HG03064 (cell line): ENCODE results near the gene PIK3R1.
"Not testable (repeated sequence)": the region's sequence is repeated elsewhere in the genome, so short reads cannot be mapped to it uniquely, and the experiment has no call there.

Source experiments
- ATAC-seq: cut with Tn5 transposase; IDR thresholded peaks from one replicate; pipeline ENCODE4 v1.9.1; 2021; ENCODE audit warnings: low read depth; ENCODE audit not compliant: unreplicated experiment

PIK3R1 gene

DNA sequence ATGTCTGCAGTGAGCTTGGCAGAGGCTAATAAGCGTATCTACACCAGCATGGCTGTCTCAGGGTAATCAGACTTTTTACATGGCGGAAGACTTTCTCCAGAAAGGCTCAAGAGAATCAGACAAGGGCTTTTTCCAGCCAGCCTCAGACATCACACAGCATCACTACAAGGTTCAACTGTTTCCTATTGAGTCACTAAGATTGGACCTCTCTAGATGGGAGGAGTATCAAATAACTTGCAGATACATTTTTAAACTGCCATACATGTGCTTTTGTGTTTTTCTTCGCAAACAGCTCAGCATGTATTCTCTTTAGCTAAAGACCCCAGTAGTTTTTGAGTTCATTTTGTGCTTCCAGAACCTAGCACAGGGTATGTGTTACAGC, 22.9 kb upstream of the PIK3R1 start:
- ATAC-seq, result no peak

DNA sequence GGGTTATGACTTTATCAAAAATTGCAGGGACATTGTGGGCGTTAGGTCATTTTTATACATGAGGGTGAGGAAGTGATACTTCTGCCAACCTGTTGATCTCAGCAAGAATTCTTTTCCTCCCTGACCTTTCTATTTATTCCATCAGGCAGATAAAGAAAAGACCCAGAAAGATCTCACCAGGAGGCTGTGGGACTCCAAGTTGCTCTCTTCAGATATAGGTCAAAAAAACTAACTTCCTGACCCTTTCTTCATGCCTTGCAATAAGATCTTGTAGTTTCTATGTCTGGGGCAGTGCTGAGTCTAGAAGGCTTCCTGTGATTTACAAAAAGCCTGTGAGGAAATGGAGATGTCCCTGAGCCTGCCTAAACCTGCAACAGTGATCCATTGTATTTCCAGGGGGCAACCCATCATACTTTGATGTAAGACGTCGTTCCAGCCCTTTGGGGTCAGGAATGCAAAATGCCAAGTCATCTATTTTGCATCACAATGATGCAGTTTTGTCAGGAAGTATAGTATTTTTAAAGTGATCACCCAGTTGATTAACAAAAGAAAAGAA, 22.0 kb upstream of the PIK3R1 start:
- ATAC-seq, result no peak

- ATAC-seq, result no peak
Measured at GRCh38 chr5:68194386-68194785, 21.2 kb upstream of the PIK3R1 start.

DNA sequence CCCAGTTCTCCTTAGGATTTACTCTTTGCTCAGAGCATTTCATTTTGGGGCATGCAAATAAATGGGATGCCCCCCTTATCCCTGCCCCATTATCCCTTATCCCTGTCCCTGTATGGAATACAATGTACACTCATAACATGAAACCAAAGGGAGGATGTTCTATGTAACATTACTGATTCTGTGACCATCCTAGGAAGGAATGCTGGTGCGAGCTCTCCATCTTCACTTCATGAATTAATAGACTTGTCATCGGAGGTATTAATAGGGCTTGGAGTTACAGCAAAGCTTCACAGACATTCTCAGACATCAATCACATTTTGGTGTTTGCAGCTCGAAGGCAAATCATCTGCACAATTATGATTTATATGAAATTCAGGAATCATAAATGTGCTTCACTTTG, 20.4 kb upstream of the PIK3R1 start:
- ATAC-seq, result no peak

DNA sequence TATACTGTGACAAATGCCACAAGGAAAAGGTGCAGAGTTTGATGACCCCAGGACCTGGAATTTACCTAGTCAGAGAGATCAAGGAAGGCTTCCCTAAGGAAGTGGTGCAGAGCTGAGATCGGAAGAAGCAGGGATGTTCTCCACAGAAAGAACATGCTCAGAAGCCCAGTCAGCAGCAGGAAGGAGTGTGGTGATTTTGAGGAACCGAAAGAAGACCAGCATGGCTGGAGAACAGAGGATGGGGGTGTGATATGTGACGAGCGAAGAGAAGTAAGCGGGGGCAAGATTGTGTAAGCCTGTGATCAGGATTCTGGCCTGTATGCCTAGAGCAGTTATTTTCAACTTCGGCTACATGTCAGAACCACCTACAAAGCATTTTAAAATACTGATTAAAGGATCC, 18.7 kb upstream of the PIK3R1 start:
- peak; percentile 89 for ATAC-seq

DNA sequence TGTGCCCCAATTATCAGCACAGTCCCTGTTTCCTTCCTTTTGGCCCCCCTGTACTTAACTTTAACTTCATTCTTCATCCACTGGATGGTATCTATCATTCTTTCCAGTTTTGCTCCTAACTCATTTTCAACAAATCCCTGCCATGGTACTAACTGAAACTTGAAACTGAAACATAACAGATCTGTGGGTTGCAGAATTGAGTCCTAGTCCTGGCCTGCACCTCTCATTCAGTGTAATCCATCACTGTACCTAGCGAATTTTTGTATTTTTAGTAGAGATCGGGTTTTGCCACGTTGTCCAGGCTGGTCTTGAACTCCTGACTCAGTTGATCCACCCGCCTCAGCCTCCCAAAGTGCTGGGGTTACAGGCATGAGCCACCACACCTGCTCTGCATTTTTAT, 15.3 kb upstream of the PIK3R1 start:
- no peak for ATAC-seq

DNA sequence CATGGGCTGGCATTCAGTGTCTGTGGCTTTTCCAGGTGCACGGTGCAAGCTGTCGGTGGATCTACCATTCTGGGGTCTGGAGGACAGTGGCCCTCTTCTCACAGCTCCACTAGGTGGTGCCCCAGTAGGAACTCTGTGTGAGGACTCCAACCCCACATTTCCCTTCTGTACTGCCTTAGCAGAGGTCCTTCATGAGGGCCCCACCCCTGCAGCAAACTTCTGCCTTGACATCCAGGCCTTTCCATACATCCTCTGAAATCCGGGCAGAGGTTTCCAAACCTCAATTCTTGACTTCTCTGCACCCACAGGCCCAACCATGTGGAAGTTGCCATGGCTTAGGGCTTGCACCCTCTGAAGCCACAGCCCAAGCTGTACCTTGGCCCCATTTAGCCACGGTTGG, 4.9 kb upstream of the PIK3R1 start:
- not testable (repeated sequence) for ATAC-seq

GRCh38 chr5:68214482-68215207, 911 bp upstream of the PIK3R1 start:
- ATAC-seq, result peak; percentile 17

- ATAC-seq, result peak; percentile 53
Measured at GRCh38 chr5:68215898-68216244, 315 bp downstream of the PIK3R1 start.

GRCh38 chr5:68216245-68217046, 890 bp downstream of the PIK3R1 start:
- ATAC-seq, result peak; percentile 17

- no peak for ATAC-seq
Measured at GRCh38 chr5:68217047-68217355, 1.4 kb downstream of the PIK3R1 start.

GRCh38 chr5:68217528-68217927, 2.0 kb downstream of the PIK3R1 start:
- no peak for ATAC-seq

DNA sequence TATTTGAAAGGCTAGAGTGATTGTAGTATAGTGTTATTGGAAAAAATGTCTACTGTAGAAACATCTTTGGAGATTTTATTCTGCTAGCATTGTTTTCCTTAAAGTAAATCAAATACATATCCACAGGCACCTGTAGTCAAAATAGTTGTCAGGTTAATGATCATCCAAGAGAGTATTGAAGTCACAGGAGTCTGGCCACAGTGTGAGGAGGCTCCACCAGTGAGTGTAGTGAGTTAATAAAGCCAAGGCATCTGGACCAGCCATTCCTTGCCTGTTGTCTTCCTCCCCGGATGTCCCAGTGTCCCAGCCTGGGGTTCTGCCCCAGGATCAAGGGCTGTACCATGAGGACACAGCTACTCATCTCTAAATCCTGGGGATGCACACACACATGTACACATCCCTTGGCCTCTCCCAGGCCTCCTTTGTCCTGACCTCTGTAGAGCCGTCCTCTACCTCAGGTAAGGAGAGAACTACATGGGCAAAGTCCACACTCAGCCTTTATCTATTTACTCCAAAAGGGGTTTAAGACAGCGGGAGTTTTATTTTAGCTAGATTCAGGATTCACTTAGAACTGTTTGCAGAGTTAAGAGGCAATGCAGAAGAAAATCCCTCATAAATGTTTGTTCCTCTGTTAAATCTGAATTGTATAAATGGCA, 3.7 kb downstream of the PIK3R1 start:
- ATAC-seq, result no peak

DNA sequence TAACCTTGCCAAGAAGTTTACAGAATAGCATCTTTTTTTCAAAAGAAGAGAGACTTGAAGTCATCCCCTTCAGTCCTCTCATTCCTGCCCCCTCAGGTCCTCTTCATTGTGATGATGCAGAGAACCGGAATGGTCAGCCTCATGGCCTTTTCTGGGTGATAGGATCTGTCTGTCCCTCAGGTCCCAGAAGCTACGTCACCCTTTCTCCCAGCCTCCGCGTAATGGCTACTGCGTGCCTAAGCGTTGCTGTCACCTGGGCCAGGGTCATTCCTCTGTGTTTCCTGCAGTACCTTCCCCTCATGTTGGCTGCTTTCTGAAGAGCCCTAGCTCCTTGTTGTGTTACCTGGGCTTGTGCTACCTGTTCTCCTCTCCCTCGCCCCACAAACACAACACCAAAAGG, 4.7 kb downstream of the PIK3R1 start:
- no peak for ATAC-seq

DNA sequence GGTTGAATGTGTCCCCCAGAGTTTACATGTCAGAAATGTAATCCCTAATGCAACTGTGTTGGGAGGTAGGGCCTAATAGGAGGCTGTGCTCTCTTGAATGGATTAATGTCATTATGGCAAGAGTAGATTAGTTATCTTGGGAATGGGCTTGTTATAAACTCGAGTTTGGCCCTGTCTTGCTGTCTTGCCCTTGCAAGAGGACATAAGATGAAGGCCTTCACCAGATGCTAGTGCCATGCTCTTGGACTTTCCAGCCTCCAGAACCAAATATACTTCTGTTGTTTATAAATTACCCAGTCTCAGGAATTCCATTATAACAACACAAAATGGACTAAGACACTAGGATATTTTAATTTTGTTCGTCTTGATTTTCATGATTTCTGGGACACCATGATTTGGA, 5.4 kb downstream of the PIK3R1 start:
- no peak for ATAC-seq

- no peak for ATAC-seq
Measured at GRCh38 chr5:68221488-68221887, 5.9 kb downstream of the PIK3R1 start.

DNA sequence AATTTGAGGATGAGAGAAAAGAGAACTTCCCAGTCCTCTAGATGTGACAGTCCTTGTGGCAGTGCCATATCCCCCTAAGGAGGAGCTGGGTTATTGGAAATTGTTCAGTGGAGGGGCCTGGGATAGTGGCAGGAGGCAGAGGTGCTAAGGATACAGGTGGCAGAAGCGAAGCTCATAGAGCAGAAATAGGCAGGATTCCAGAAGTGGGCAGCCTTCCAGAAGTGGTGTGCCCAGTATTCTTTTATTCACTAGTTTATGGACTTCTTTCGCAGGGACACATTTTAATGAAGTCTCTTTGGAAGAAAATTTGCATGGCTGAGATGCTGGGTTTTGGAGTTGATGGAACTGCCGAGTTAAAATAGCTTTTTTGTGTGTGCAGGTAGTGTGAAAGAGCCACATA, 6.8 kb downstream of the PIK3R1 start:
- ATAC-seq, result no peak

DNA sequence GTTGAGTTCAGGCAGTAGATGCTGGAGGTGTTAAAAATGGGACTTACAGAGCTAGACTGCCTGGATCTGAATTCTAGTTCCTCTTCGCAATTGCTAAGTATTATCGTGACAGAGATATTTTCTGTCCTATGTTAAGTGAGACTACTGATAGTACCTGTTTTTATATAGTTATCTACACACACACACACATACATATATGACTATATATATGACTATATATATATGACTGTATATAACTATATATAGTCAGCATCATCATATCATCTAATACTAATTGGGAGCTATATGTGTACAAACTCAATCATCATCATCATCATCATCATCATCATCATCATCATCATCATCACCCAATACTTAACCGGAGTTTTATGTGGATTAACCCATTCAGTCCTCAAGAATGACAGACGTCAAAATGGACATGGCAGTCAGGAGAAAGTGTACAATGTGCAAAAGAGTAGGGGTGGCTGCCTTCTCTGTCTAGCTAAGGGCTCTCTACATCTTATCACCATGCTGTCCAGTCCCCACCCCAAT, 7.3 kb downstream of the PIK3R1 start:
- ATAC-seq, result no peak

GRCh38 chr5:68223904-68224303, 8.3 kb downstream of the PIK3R1 start:
- ATAC-seq, result no peak

DNA sequence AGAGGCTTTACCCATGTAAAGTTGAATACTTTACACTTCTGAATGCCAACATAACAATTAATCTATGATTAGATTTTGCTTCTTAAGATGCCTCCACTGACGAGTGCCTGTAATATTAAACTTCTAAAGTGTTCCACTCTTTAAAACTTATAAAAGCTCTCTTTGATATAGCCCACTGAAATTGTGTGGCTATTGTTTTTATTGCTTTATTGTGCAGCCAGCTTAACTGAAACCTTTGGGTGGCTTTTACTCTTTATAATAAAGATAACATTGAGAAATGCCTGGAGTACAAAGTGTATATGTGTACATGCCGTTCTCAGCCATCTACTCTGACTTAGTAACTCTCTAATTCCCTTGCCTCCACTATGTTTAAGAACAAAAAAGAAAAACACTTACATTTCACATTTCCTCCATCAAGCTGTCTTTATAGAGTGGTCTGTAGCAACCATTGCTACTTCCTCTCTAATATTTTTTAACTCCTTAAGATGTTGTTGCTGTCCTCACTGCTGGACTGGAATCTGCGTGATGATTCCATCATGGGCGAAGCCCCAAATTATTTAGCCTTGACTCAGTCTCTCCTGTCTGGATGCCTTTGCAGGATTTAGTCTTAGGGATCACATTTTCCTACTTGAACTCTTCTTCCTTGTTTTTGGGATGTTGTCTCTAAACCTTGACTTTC, 9.1 kb downstream of the PIK3R1 start:
- ATAC-seq, result no peak
